Motor neuron (in vitro differentiated cells): ENCODE data around the gene SLC35A5. TPM values are rescaled to one million over a fixed set of nuclear protein-coding genes. Genes with fewer than 3 reads are reported as not detected.
"Not testable (repeated sequence)": the region's sequence is repeated elsewhere in the genome, so short reads cannot be mapped to it uniquely, and the experiment has no call there.

ENCODE experiments used
- ATAC-seq, 8 experiments: fragments of 200-7000 bp; cut with Tn5 transposase; replicated peaks in 6 of 8; 2 replicates each; pipeline ENCODE4 v1.8.0; 2021; ENCODE audit warnings: mild to moderate bottlenecking in 8 of 8, moderate library complexity in 8 of 8
- H3K27ac ChIP-seq, 2 donors: fragments of 250-450 bp; sonication (Bioruptor Pico); 2 replicates each; pipeline ENCODE4 v1.9.0; 2021; ENCODE audit warnings: antibody characterized with exemption in 2 of 2, mild to moderate bottlenecking in 2 of 2, moderate library complexity in 1 of 2
- H3K4me1 ChIP-seq, 2 donors: fragments of 250-450 bp; sonication (Bioruptor Pico); replicated peaks in 1 of 2; 2 replicates each; pipeline ENCODE4 v1.6.1; 2021; ENCODE audit warnings: antibody characterized with exemption in 2 of 2, mild to moderate bottlenecking in 2 of 2, moderate library complexity in 1 of 2
- H3K4me3 ChIP-seq, 5 donors: fragments of 250-450 bp; sonication (Bioruptor Pico); 2 replicates each; pipeline ENCODE4 v1.9.0; 2021; ENCODE audit warnings: antibody characterized with exemption in 5 of 5, mild to moderate bottlenecking in 5 of 5, moderate library complexity in 4 of 5
- WGBS, 10 experiments: fragments of 450-650 bp; shearing (Covaris generic); methylation state at CpG; one replicate each; pipeline ENCODE4 v1.0.0; 2022; 5-methylcytosine and 5-hydroxymethylcytosine counted together
- in situ Hi-C, 9 experiments: fragments of 400-800 bp; cut with MboI; loops; one replicate each; pipeline ENCODE4 v1.15.0; 2021; ENCODE audit warnings: low sequenced_read_pairs in 9 of 9, low pct_unique_long_range_greater_than_20kb in 2 of 9; ENCODE audit not compliant: unreplicated experiment in 9 of 9
- total RNA-seq, 8 experiments: library from RNA; unstranded; fragments of 300-600 nt; gene quantifications; 2 replicates each; pipeline versions ENCODE4 v1.2.3 to v1.2.4, GENCODE V29; 2022

Gene SLC35A5
- total RNA-seq, 8 experiments from 2014 or later = 16.0 to 45.5 (median 27.1) TPM

- Histone ChIP-seq H3K4me3 (no peak overlapping the region), H3K27ac (no peak overlapping the region), H3K4me1 (peaks cover 0 to 7% of the 10 kb centered on the region in 2 donors)
- 50 to 100% (median 100%) methylated on average over 1 of the region's 1 CpG; no CpG with 5 or more reads in 1 of the 10 experiments for WGBS, 10 experiments
- peak in 1 of 8 experiments; percentile 31 for ATAC-seq
- in situ Hi-C loops = no loop called here
These were observed 6.2 kb upstream of the SLC35A5 start for GRCh38 chr3:112555535-112556170.

GRCh38 chr3:112557976-112558375 is 3.9 kb upstream of the SLC35A5 start:
- in situ Hi-C loops = no loop called here
- Histone ChIP-seq H3K4me1 (peaks cover 4 to 10% of the 10 kb centered on the region in 2 donors), H3K27ac (no peak overlapping the region), H3K4me3 (no peak overlapping the region)
- no peak for ATAC-seq
- 86 to 100% (median 100%) methylated on average over 1 of the region's 1 CpG; no CpG with 5 or more reads in 3 of the 10 experiments for WGBS, 10 experiments

- in situ Hi-C loops = no loop called here
- 0 to 67% (median 13%) methylated on average over 1 to 2 of the region's 2 CpGs; no CpG with 5 or more reads in 1 of the 10 experiments for WGBS, 10 experiments
These were observed 1.5 kb upstream of the SLC35A5 start for GRCh38 chr3:112560307-112560706.

GRCh38 chr3:112560721-112561483 is 943 bp upstream of the SLC35A5 start:
- H3K4me3 ChIP-seq = peak overlapping the region; percentile 58 to 98 (median 69)
- in situ Hi-C loops = no loop called here
- ATAC-seq = peak; percentile 5 to 37 (median 20)

More at GRCh38 chr3:112560307-112560706, 1.5 kb upstream of the SLC35A5 start:
- Histone ChIP-seq H3K4me3 (peak overlapping the region; percentile 58 to 98 (median 69)), H3K27ac (no peak overlapping the region), H3K4me1 (peaks cover 7 to 14% of the 10 kb centered on the region in 2 donors)
- ATAC-seq = no peak

GRCh38 chr3:112561484-112561733 is 436 bp upstream of the SLC35A5 start:
- WGBS, 10 experiments = 0% methylated on average over 3 to 8 of the region's 29 CpGs; no CpG with 5 or more reads in 8 of the 10 experiments
- H3K4me1 ChIP-seq = peaks cover 7 to 14% of the 10 kb centered on the region in 2 donors
- in situ Hi-C loops = no loop called here
- peak in 7 of 8 experiments; percentile 37 to 55 (median 47) for ATAC-seq
- peak overlapping the region; percentile 58 to 98 (median 69) for H3K4me3 ChIP-seq
- peak overlapping the region; percentile 96 to 97 for H3K27ac ChIP-seq

More at GRCh38 chr3:112560721-112561483, 943 bp upstream of the SLC35A5 start:
- 0 to 4% (median 1%) methylated on average over 3 to 28 of the region's 29 CpGs for WGBS, 10 experiments
- peaks cover 7 to 14% of the 10 kb centered on the region in 2 donors for H3K4me1 ChIP-seq
- peak overlapping the region; percentile 96 to 97 for H3K27ac ChIP-seq

- peaks cover 7 to 13% of the 10 kb centered on the region in 2 donors for H3K4me1 ChIP-seq
- H3K27ac ChIP-seq, in situ Hi-C loops, H3K4me3 ChIP-seq, ATAC-seq: not testable (repeated sequence)
- WGBS, 10 experiments = 20 to 100% (median 90%) methylated on average over 1 to 6 of the region's 15 CpGs; no CpG with 5 or more reads in 3 of the 10 experiments
These were observed 2.5 kb downstream of the SLC35A5 start for GRCh38 chr3:112564247-112564939.

GRCh38 chr3:112564940-112565305 is 3.1 kb downstream of the SLC35A5 start:
- in situ Hi-C loops = no loop called here
- no peak for ATAC-seq
- H3K4me3 ChIP-seq = no peak overlapping the region
- no peak overlapping the region for H3K27ac ChIP-seq
- H3K4me1 ChIP-seq = peaks cover 7 to 8% of the 10 kb centered on the region in 2 donors

GRCh38 chr3:112568642-112569041 is 6.8 kb downstream of the SLC35A5 start:
- Histone ChIP-seq H3K4me1 (no peaks in the 10 kb centered on the region), H3K4me3 (no peak overlapping the region), H3K27ac (no peak overlapping the region)
- ATAC-seq = peak in 1 of 8 experiments; percentile 44
- 83 to 100% (median 100%) methylated on average over 1 to 2 of the region's 2 CpGs; no CpG with 5 or more reads in 3 of the 10 experiments for WGBS, 10 experiments
- in situ Hi-C loops = no loop called here

GRCh38 chr3:112569265-112569664 is 7.4 kb downstream of the SLC35A5 start:
- H3K4me1 ChIP-seq = no peaks in the 10 kb centered on the region
- in situ Hi-C loops = no loop called here
- peak in 2 of 8 experiments; percentile 55 to 57 for ATAC-seq
- 14 to 100% (median 83%) methylated on average over 1 of the region's 1 CpG; no CpG with 5 or more reads in 1 of the 10 experiments for WGBS, 10 experiments
- no peak overlapping the region for H3K27ac ChIP-seq
- no peak overlapping the region for H3K4me3 ChIP-seq

- WGBS, 10 experiments = 40 to 100% (median 100%) methylated on average over 1 of the region's 1 CpG; no CpG with 5 or more reads in 2 of the 10 experiments
- Histone ChIP-seq H3K4me1 (no peaks in the 10 kb centered on the region), H3K27ac (no peak overlapping the region), H3K4me3 (no peak overlapping the region)
- no peak for ATAC-seq
- in situ Hi-C loops = no loop called here
These were observed 10.9 kb downstream of the SLC35A5 start for GRCh38 chr3:112572701-112573100.

GRCh38 chr3:112579232-112579631 is 17.4 kb downstream of the SLC35A5 start:
- H3K4me3 ChIP-seq = no peak overlapping the region
- no peak overlapping the region for H3K27ac ChIP-seq
- H3K4me1 ChIP-seq = no peaks in the 10 kb centered on the region
- 74 to 100% (median 95%) methylated on average over 1 to 3 of the region's 3 CpGs for WGBS, 10 experiments
- no peak for ATAC-seq
- in situ Hi-C loops = no loop called here

- H3K4me3 ChIP-seq = no peak overlapping the region
- H3K27ac ChIP-seq = no peak overlapping the region
- ATAC-seq = no peak
- no peaks in the 10 kb centered on the region for H3K4me1 ChIP-seq
- in situ Hi-C loops = no loop called here
- 19 to 100% (median 97%) methylated on average over 1 to 3 of the region's 3 CpGs; no CpG with 5 or more reads in 1 of the 10 experiments for WGBS, 10 experiments
These were observed 17.9 kb downstream of the SLC35A5 start for GRCh38 chr3:112579697-112580096.
